Epithelial cell of prostate (primary cell): ENCODE measurements around the gene C5orf52.
"Not testable (repeated sequence)": the region's sequence is repeated elsewhere in the genome, so short reads cannot be mapped to it uniquely, and the experiment has no call there.

ENCODE experiments used
- DNase-seq: peaks from one replicate; pipeline ENCODE4 v3.0.0-alpha.2; 2011; ENCODE audit warnings: low read depth, low spot score
- H3K27ac ChIP-seq: fragments of 450-650 bp; 2 replicates; pipeline ENCODE4 v1.5.1; 2017; ENCODE audit warnings: mild to moderate bottlenecking

Gene C5orf52

DNA sequence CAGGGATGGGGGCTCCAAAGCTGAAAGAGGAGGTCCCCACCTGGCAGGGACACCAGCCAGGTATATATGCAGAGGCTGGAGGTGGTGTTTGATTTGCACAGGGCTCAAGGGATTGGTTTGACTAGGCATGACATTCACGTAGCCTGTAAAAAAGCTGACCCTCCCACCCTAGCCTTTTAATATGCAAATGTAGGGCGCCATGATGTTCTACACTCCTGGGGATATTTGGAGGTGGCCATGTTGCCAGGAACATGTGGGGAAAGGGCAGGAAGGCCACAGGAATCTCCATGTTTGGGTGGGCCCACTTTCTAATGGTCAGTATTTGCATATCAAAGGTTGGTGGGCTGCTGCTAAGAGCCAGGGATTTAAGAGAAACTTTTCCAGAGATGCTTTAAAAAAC, 47.9 kb downstream of the C5orf52 start:
- DNase-seq, result no peak
- H3K27ac ChIP-seq, result no peak overlapping the region

DNA sequence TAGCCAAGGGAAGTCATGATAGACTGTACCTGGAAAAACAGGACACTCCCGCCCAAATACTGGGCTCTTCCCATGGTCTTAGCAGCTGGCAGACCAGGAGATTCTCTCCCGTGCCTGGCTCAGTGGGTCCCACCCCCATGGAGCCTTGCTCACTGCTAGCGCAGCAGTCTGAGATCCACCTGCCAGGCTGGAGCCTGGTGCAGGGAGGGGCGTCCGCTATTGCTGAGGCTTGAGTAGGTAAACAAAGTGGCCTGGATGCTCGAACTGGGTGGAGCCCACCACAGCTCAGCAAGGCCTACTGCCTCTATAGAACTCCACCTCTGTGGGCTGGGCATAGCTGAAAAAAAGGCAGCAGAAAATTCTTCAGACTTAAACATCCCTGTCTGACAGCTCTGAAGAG, 49.8 kb downstream of the C5orf52 start:
- H3K27ac ChIP-seq, result no peak overlapping the region
- DNase-seq, result no peak

DNA sequence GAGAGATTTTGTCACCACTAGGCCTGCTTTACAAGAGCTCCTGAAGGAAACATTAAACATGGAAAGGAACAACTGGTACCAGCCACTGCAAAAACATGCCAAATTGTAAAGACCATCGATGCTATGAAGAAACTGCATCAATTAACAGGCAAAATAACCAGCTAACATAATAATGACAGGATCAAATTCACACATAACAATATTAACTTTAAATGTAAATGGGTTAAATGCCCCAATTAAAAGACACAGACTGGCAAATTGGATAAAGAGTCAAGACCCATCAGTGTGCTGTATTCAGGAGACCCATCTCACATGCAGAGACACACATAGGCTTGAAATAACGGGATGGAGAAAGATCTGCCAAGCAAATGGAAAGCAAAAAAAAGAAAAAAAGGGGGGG, 51.6 kb downstream of the C5orf52 start:
- not testable (repeated sequence) for H3K27ac ChIP-seq, DNase-seq

DNA sequence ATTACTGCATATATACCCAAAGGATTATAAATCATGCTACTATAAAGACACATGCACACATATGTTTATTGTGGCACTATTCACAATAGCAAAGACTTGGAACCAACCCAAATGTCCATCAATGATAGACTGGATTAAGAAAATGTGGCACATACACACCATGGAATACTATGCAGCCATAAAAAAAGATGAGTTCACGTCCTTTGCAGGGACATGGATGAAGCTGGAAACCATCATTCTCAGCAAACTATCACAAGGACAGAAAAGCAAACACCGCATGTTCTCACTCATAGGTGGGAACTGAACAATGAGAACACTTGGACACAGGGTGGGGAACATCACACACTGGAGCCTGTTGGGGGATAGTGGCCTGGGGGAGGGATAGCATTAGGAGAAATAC, 55.3 kb downstream of the C5orf52 start:
- H3K27ac ChIP-seq, DNase-seq: not testable (repeated sequence)

DNA sequence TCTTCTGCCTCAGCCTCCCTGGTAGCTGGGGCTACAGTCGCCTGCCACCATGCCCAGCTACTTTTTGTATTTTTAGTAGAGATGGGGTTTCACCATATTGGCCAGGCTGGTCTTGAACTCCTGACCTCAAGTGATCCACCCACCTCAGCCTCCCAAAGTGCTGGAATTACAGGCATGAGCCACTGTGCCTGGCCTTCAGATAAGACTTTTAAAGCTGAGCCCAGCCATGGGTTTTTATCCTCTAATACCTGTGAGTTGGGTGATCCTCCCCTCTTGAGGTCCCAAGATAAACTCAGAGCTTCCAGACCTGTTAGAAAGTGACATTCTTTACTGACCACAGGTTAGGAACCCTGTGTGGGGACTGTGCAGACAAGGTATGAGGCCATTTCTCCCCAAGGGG, 56.5 kb downstream of the C5orf52 start:
- H3K27ac ChIP-seq, DNase-seq: not testable (repeated sequence)
